Spleen (tissue), 7 donors: Measurements from ENCODE around the gene PARD3.

ENCODE experiments used
- CTCF ChIP-seq, 11 experiments: fragments of 200-600 bp in 7 of 11; fragments of 450-650 bp in 4 of 11; sonication (generic) in 4 of 11; IDR thresholded peaks in 8 of 11; conservative IDR thresholded peaks in 3 of 11; 1 replicate in 7 of 11; 2 replicates in 4 of 11; pipeline versions ENCODE4 v1.4.0 to v1.8.0; 2016 to 2021; ENCODE audit warnings: antibody characterized with exemption in 11 of 11, inconsistent platforms in 4 of 11, mild to moderate bottlenecking in 1 of 11
- POLR2A ChIP-seq, 3 donors: fragments of 450-650 bp; IDR thresholded peaks; one replicate each; pipeline ENCODE4 v1.5.1; 2017; ENCODE audit warnings: antibody characterized with exemption in 3 of 3, mild to moderate bottlenecking in 1 of 3
- donor health status: DM: no; HTN: no; CAD: no; lungs with moderate emphysema.
- donor health status: DM: no; HTN: no; CAD: no.
- donor health status: DM: no; HTN: no; CAD: no.

DNA sequence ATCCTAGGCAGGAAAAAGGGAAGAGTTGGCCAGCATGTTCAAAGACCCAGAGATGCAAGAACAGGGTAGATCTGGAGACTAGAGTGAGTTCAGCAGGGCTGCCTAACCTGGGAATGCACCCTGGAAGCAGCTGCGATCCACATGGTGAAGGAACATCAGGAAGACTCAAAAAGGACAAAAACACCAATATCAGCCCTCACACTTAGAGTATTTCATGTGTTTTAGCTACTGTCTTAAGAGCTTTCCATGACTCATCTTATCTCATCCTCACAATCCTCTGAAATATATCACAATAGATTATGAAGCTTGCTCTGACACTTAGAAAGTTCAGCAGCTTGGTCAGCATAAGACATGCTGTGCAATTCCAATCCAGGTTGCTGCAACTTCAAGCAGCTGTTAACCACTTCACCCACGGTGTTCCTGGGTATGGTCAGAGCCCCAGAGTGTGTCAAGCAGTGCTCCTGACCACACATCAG, 380.9 kb downstream of the PARD3 start:
- no peak for TF ChIP-seq CTCF (IDR thresholded peaks at IDR 0.05 in 8 of 11, conservative IDR thresholded peaks at IDR 0.05 in 3 of 11)
- no peak for TF ChIP-seq POLR2A (IDR thresholded peaks at IDR 0.05)
